Caco-2 (cell line): Measurements from ENCODE around the gene KLHDC10. TPM values are rescaled to one million over a fixed set of nuclear protein-coding genes. Genes with fewer than 3 reads are reported as not detected.

ENCODE experiments used
- total RNA-seq: library from RNA; stranded (reverse); gene quantifications from 2 replicates; pipeline ENCODE4 v1.2.3, GENCODE V29; 2022

The KLHDC10 gene
- total RNA-seq, 1 experiment from 2014 or later: 22.3 TPM

Other genes with a start within 250 kb of the KLHDC10 start
- gene UBE2H, start 117.6 kb upstream of the KLHDC10 start, total RNA-seq: 35.7 and 43.2 TPM in 2 replicates
- 22.7 and 26.9 TPM in 2 replicates for gene ZC3HC1, start 19.2 kb upstream of the KLHDC10 start, total RNA-seq
- 32.8 and 34.5 TPM in 2 replicates for gene TMEM209, start 134.9 kb downstream of the KLHDC10 start, total RNA-seq
- gene SSMEM1, start 137.3 kb downstream of the KLHDC10 start, total RNA-seq: not detected in 2 replicates
- 26.1 and 27.6 TPM in 2 replicates for gene CPA2, start 196.3 kb downstream of the KLHDC10 start, total RNA-seq
- 0.59 and 0.72 TPM in 2 replicates for gene CPA4, start 222.6 kb downstream of the KLHDC10 start, total RNA-seq